Liver (tissue), 9 donors: ENCODE results near the gene CRELD2. TPM values are rescaled to one million over a fixed set of nuclear protein-coding genes. Genes with fewer than 3 reads are reported as not detected.
A peak's percentile ranks its signal among the peaks of the same experiment; 100 is the strongest.

ENCODE experiments used
- DNase-seq: peaks from one replicate; pipeline ENCODE4 v3.0.0-alpha.2; 2017; ENCODE audit warnings: low spot score
- H3K27ac ChIP-seq, 2 donors: one replicate each; pipeline ENCODE4 v1.7.0; 2013; ENCODE audit warnings: inconsistent platforms in 2 of 2, low read length in 2 of 2, control low read depth in 1 of 2, low read depth in 1 of 2, mild to moderate bottlenecking in 1 of 2
- H3K27me3 ChIP-seq, 4 donors: one replicate each; pipeline versions ENCODE4 v1.6.1 to v1.7.0; 2013; ENCODE audit warnings: low read length in 3 of 4, inconsistent platforms in 1 of 4, mild to moderate bottlenecking in 1 of 4, moderate library complexity in 1 of 4; ENCODE audit not compliant: control insufficient read depth in 4 of 4, insufficient read depth in 4 of 4
- H3K36me3 ChIP-seq, 4 donors: one replicate each; pipeline versions ENCODE4 v1.6.1 to v1.7.0; 2013; ENCODE audit warnings: low read length in 3 of 4, mild to moderate bottlenecking in 3 of 4, low read depth in 1 of 4, moderate library complexity in 1 of 4; ENCODE audit not compliant: control insufficient read depth in 4 of 4, insufficient read depth in 3 of 4
- H3K4me1 ChIP-seq, 4 donors: one replicate each; pipeline versions ENCODE4 v1.6.1 to v1.7.0; 2013; ENCODE audit warnings: low read length in 3 of 4, mild to moderate bottlenecking in 3 of 4, moderate library complexity in 1 of 4; ENCODE audit not compliant: control insufficient read depth in 4 of 4, insufficient read depth in 4 of 4
- H3K4me3 ChIP-seq, 3 donors: one replicate each; pipeline versions ENCODE4 v1.6.1 to v1.7.0; 2013; ENCODE audit warnings: low read length in 3 of 3, control low read depth in 1 of 3, low read depth in 1 of 3, mild to moderate bottlenecking in 1 of 3
- H3K9ac ChIP-seq, 2 donors: one replicate each; pipeline ENCODE4 v1.7.0; 2013; ENCODE audit warnings: low read length in 2 of 2, mild to moderate bottlenecking in 2 of 2, moderate library complexity in 2 of 2, control low read depth in 1 of 2, low read depth in 1 of 2
- H3K9me3 ChIP-seq, 4 donors: one replicate each; pipeline versions ENCODE4 v1.6.1 to v1.7.0; 2013; ENCODE audit warnings: low read length in 3 of 4; ENCODE audit not compliant: control insufficient read depth in 4 of 4
- EGR1 ChIP-seq, 2 donors: IDR thresholded peaks; 2 replicates each; pipeline ENCODE4 v1.6.1; 2016 to 2018; ENCODE audit warnings: antibody characterized with exemption in 2 of 2, low read depth in 2 of 2
- FOXA1 ChIP-seq: IDR thresholded peaks from 2 replicates; pipeline ENCODE4 v1.6.1; 2016; ENCODE audit warnings: antibody characterized with exemption
- FOXA2 ChIP-seq: IDR thresholded peaks from 2 replicates; pipeline ENCODE4 v1.6.1; 2016; ENCODE audit warnings: antibody characterized with exemption
- GABPA ChIP-seq, 2 donors: IDR thresholded peaks in 1 of 2; conservative IDR thresholded peaks in 1 of 2; 2 replicates each; pipeline ENCODE4 v1.6.1; 2016; ENCODE audit warnings: antibody characterized with exemption in 2 of 2, mild to moderate bottlenecking in 1 of 2, moderate library complexity in 1 of 2
- HNF4A ChIP-seq, 2 donors: conservative IDR thresholded peaks; 2 replicates each; pipeline ENCODE4 v1.6.1; 2016; ENCODE audit warnings: antibody characterized with exemption in 2 of 2, mild to moderate bottlenecking in 2 of 2
- HNF4G ChIP-seq: IDR thresholded peaks from 2 replicates; pipeline ENCODE4 v1.6.1; 2016; ENCODE audit warnings: antibody characterized with exemption
- JUND ChIP-seq, 2 donors: IDR thresholded peaks; 2 replicates each; pipeline ENCODE4 v1.6.1; 2016; ENCODE audit warnings: antibody characterized with exemption in 2 of 2
- NR2F2 ChIP-seq: IDR thresholded peaks from 2 replicates; pipeline ENCODE4 v1.6.1; 2016; ENCODE audit warnings: antibody characterized with exemption
- RAD21 ChIP-seq, 2 donors: IDR thresholded peaks; 2 replicates each; pipeline ENCODE4 v1.6.1; 2016; ENCODE audit warnings: antibody characterized with exemption in 2 of 2, mild to moderate bottlenecking in 2 of 2
- RXRA ChIP-seq, 2 donors: IDR thresholded peaks; 2 replicates each; pipeline ENCODE4 v1.6.1; 2017 to 2018; ENCODE audit warnings: antibody characterized with exemption in 2 of 2, mild to moderate bottlenecking in 1 of 2
- SP1 ChIP-seq: IDR thresholded peaks from 2 replicates; pipeline ENCODE4 v1.6.1; 2018; ENCODE audit warnings: antibody characterized with exemption, mild to moderate bottlenecking
- TAF1 ChIP-seq: conservative IDR thresholded peaks from 2 replicates; pipeline ENCODE4 v1.6.1; 2016; ENCODE audit warnings: antibody characterized with exemption, mild to moderate bottlenecking
- YY1 ChIP-seq: IDR thresholded peaks from 2 replicates; pipeline ENCODE4 v1.6.1; 2016; ENCODE audit warnings: antibody characterized with exemption, mild to moderate bottlenecking
- WGBS: extraction: QIAGEN DNeasy Blood & Tissue Kit; methylation state at CpG from one replicate; pipeline ENCODE4 v1.1.7; 2013; 5-methylcytosine and 5-hydroxymethylcytosine counted together
- polyA plus RNA-seq, 2 donors: library from polyadenylated mRNA; stranded (reverse) in 1 of 2; unstranded in 1 of 2; fragments of 200-250 nt in 1 of 2; fragments of >200 nt in 1 of 2; fragmentation: Nextera tagmentation in 1 of 2; extraction: Ambion mirVana in 1 of 2; gene quantifications; one replicate each; pipeline versions ENCODE4 v1.2.1 to v1.2.3, GENCODE V29; 2013 to 2015
- total RNA-seq, 2 donors: library from RNA; depleted of rRNA; stranded (reverse); fragments of >200 nt; gene quantifications; one replicate each; pipeline ENCODE4 v1.2.3, GENCODE V29; 2014
- TF ChIP-seq, protein P1 (sequence below): IDR thresholded peaks from 2 replicates; pipeline ENCODE4 v1.6.1; 2016; ENCODE audit warnings: antibody characterized with exemption, mild to moderate bottlenecking
- TF ChIP-seq, protein P2 (sequence below): IDR thresholded peaks from 2 replicates; pipeline ENCODE4 v1.6.1; 2016; ENCODE audit warnings: antibody characterized with exemption
- TF ChIP-seq, protein P3 (sequence below): fragments of 150-350 bp; IDR thresholded peaks from 2 replicates; pipeline ENCODE4 v1.5.1; 2017; ENCODE audit warnings: improper control_type of control experiment, low read depth, low read length; ENCODE audit not compliant: missing input control
- TF ChIP-seq, protein P4 (sequence below): IDR thresholded peaks from 2 replicates; pipeline ENCODE4 v1.6.1; 2016; ENCODE audit warnings: antibody characterized with exemption
- TF ChIP-seq, protein P5 (sequence below): IDR thresholded peaks from 2 replicates; pipeline ENCODE4 v1.6.1; 2016; ENCODE audit warnings: antibody characterized with exemption
- donor health status: healthy.
- donor health status: healthy.
- donor health status: healthy.
- donor health status: healthy.
- donor health status: healthy.

The CRELD2 gene
- total and polyA plus RNA-seq, 4 donors, result 17.2 to 98.1 (median 57.1) TPM

DNA sequence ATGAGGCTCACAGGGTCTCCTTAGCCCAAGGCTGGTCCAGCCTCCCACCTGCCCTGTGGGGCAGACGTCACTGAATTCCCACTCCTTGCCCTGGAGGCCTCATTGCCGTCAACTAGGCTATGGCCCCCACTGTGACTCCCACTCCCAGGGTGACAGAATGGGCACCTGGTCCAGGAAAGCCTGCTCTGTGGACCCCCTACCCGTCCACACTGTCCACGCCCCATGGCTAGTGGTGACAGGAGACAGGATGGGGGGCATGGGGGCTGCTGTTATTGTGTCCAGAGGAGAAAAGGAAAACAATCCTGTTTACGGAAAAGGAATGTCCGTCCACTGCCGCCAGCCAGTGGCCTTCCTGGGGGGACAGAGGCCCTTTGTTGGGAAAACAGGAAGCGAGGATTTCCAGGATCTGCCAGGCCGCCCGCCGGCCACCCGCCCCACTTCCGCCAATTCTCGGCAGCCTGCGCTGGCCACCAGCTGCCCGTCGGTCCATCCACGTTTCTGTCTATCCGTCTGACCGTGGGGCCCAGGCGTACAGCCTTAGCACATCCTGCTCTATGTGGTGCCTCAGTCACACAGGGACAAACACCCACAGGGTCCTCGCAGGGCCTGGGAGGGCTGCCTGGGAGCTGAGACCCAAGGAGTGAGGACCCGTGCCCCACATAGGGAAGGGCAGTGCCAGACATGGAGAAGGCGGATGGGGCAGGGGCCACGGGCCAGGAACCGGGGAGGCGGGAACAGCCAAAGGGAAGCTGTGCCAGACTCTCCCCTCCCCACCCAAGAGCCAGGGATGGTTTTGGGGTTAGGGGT lies 19.5 kb downstream of the CRELD2 start:
- no peak overlapping the region for H3K9ac ChIP-seq
- H3K4me1 ChIP-seq, result peaks cover 5 to 41% (median 31%) of the 10 kb centered on the region in 4 donors
- DNase-seq, result no peak
- 81% methylated on average over 27 of the region's 27 CpGs for WGBS
- H3K4me3 ChIP-seq, result no peak overlapping the region
- no peaks in the 10 kb centered on the region for H3K9me3 ChIP-seq
- no peaks in the 10 kb centered on the region for H3K27me3 ChIP-seq
- TF ChIP-seq RAD21 (IDR thresholded peaks at IDR 0.05) (peak in 1 of 2 donors; percentile 21), FOXA2 (no peak), JUND (IDR thresholded peaks at IDR 0.05) (no peak), YY1 (no peak), HNF4A (conservative IDR thresholded peaks at IDR 0.05) (no peak), FOXA1 (no peak), EGR1 (IDR thresholded peaks at IDR 0.05; ENCODE audit: low read depth in 2 of 2) (peak in 1 of 2 donors; percentile 47), GABPA (IDR thresholded peaks at IDR 0.05 in 1 of 2, conservative IDR thresholded peaks at IDR 0.05 in 1 of 2) (peak in 1 of 2 donors; percentile 46), NR2F2 (peak; percentile 71), TAF1 (no peak), SP1 (peak; percentile 59), HNF4G (no peak), RXRA (IDR thresholded peaks at IDR 0.05) (peak in 1 of 2 donors; percentile 24)
- TF ChIP-seq, protein P1, sequence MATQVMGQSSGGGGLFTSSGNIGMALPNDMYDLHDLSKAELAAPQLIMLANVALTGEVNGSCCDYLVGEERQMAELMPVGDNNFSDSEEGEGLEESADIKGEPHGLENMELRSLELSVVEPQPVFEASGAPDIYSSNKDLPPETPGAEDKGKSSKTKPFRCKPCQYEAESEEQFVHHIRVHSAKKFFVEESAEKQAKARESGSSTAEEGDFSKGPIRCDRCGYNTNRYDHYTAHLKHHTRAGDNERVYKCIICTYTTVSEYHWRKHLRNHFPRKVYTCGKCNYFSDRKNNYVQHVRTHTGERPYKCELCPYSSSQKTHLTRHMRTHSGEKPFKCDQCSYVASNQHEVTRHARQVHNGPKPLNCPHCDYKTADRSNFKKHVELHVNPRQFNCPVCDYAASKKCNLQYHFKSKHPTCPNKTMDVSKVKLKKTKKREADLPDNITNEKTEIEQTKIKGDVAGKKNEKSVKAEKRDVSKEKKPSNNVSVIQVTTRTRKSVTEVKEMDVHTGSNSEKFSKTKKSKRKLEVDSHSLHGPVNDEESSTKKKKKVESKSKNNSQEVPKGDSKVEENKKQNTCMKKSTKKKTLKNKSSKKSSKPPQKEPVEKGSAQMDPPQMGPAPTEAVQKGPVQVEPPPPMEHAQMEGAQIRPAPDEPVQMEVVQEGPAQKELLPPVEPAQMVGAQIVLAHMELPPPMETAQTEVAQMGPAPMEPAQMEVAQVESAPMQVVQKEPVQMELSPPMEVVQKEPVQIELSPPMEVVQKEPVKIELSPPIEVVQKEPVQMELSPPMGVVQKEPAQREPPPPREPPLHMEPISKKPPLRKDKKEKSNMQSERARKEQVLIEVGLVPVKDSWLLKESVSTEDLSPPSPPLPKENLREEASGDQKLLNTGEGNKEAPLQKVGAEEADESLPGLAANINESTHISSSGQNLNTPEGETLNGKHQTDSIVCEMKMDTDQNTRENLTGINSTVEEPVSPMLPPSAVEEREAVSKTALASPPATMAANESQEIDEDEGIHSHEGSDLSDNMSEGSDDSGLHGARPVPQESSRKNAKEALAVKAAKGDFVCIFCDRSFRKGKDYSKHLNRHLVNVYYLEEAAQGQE, result no peak
- TF ChIP-seq, protein P2, sequence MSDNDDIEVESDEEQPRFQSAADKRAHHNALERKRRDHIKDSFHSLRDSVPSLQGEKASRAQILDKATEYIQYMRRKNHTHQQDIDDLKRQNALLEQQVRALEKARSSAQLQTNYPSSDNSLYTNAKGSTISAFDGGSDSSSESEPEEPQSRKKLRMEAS, result no peak
- TF ChIP-seq, protein P3, sequence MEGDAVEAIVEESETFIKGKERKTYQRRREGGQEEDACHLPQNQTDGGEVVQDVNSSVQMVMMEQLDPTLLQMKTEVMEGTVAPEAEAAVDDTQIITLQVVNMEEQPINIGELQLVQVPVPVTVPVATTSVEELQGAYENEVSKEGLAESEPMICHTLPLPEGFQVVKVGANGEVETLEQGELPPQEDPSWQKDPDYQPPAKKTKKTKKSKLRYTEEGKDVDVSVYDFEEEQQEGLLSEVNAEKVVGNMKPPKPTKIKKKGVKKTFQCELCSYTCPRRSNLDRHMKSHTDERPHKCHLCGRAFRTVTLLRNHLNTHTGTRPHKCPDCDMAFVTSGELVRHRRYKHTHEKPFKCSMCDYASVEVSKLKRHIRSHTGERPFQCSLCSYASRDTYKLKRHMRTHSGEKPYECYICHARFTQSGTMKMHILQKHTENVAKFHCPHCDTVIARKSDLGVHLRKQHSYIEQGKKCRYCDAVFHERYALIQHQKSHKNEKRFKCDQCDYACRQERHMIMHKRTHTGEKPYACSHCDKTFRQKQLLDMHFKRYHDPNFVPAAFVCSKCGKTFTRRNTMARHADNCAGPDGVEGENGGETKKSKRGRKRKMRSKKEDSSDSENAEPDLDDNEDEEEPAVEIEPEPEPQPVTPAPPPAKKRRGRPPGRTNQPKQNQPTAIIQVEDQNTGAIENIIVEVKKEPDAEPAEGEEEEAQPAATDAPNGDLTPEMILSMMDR, result no peak
- TF ChIP-seq, protein P4, sequence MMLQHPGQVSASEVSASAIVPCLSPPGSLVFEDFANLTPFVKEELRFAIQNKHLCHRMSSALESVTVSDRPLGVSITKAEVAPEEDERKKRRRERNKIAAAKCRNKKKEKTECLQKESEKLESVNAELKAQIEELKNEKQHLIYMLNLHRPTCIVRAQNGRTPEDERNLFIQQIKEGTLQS, result no peak
- TF ChIP-seq, protein P5, sequence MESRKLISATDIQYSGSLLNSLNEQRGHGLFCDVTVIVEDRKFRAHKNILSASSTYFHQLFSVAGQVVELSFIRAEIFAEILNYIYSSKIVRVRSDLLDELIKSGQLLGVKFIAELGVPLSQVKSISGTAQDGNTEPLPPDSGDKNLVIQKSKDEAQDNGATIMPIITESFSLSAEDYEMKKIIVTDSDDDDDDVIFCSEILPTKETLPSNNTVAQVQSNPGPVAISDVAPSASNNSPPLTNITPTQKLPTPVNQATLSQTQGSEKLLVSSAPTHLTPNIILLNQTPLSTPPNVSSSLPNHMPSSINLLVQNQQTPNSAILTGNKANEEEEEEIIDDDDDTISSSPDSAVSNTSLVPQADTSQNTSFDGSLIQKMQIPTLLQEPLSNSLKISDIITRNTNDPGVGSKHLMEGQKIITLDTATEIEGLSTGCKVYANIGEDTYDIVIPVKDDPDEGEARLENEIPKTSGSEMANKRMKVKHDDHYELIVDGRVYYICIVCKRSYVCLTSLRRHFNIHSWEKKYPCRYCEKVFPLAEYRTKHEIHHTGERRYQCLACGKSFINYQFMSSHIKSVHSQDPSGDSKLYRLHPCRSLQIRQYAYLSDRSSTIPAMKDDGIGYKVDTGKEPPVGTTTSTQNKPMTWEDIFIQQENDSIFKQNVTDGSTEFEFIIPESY, result no peak
- H3K36me3 ChIP-seq, result no peaks in the 10 kb centered on the region
- peak overlapping the region; percentile 68 to 74 for H3K27ac ChIP-seq
